Vein endothelial cell (primary cell): ENCODE measurements around the gene MPC1L. TPM values are rescaled to one million over a fixed set of nuclear protein-coding genes. Genes with fewer than 3 reads are reported as not detected.

Experiments used
- total RNA-seq: library from RNA; depleted of rRNA; stranded (reverse); fragments of >200 nt; gene quantifications from 2 replicates; pipeline ENCODE4 v1.2.3, GENCODE V29; 2012

The MPC1L gene
- total RNA-seq = not detected in 2 replicates

GRCh38 chrX:40623139-40623536 lies at the start of gene MPC1L:
Gene MPC1L, plus strand, starts transcription at chrX:40623428. Its CDS starts 138 bp downstream, at chrX:40623566.

GRCh38 chrX:40580537-40581335 lies 42.5 kb upstream of the MPC1L start, which contains the start of gene ATP6AP2:
Gene ATP6AP2, plus strand, starts transcription at chrX:40580970. Its CDS starts 96 bp downstream, at chrX:40581066.

GRCh38 chrX:40647307-40648197 lies 24.3 kb downstream of the MPC1L start, which contains the start of gene CXorf38:
Gene CXorf38, minus strand, starts transcription at chrX:40647561. Its CDS starts 41 bp downstream, at chrX:40647520.

Other genes starting within 250 kb of the MPC1L start
- 98.3 and 99.6 TPM in 2 replicates for gene ATP6AP2, start 42.5 kb upstream of the MPC1L start, total RNA-seq
- 17.9 and 18.0 TPM in 2 replicates for gene CXorf38, start 24.1 kb downstream of the MPC1L start, total RNA-seq
- gene MED14, start 112.1 kb downstream of the MPC1L start, total RNA-seq = 31.4 and 44.5 TPM in 2 replicates